ENCODE measurements around the gene PCDHGA1.
A peak's percentile ranks its signal among the peaks of the same experiment; 100 is the strongest.
"Not testable (repeated sequence)": the region's sequence is repeated elsewhere in the genome, so short reads cannot be mapped to it uniquely, and the experiment has no call there.

PCDHGA1 gene

DNA sequence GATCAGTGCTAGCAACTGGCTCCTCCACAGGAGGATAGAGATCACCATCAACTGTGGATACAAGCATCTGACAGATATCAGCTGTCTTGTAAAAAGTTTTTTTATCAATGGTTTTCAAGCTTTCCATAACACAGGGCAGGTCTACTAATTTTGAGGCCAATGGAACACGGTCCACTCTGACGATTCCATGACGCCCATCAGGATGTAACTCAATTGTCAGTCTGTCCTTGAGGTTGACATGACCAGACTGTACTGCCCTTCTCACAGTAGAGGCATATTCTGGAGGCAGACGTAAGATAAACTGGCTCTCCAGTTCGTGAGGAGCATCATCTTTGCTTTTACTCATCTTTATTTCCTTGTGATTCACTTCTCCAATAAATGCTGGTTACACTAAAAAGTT lies 10.6 kb upstream of the PCDHGA1 start:
- no peaks in the 10 kb centered on the region for H3K27me3 ChIP-seq (ENCODE audit: insufficient read depth, insufficient read length)
- H3K9me3 ChIP-seq (ENCODE audit: insufficient read depth, low read length) = peaks cover 26% of the 10 kb centered on the region
- no peaks in the 10 kb centered on the region for H3K4me1 ChIP-seq (ENCODE audit: insufficient read depth, insufficient read length)
- no peak overlapping the region for H3K9ac ChIP-seq (ENCODE audit: insufficient read length, low read depth)
- DNase-seq (ENCODE audit: low read depth, low spot score) = no peak
- no peak for TF ChIP-seq SUZ12 (IDR thresholded peaks at IDR 0.05; ENCODE audit: extremely low read depth, insufficient read depth, insufficient read length)
- TF ChIP-seq ZNF274 (IDR thresholded peaks at IDR 0.05; ENCODE audit: low read depth, low read length) = no peak
- no peak for TF ChIP-seq YY1 (IDR thresholded peaks at IDR 0.05; ENCODE audit: insufficient read depth, insufficient read length)
- H3K36me3 ChIP-seq (ENCODE audit: insufficient read depth, insufficient read length, low read length) = peaks cover 26% of the 10 kb centered on the region
- peak overlapping the region; percentile 88 for H3K4me3 ChIP-seq (ENCODE audit: insufficient read length, low read depth)

DNA sequence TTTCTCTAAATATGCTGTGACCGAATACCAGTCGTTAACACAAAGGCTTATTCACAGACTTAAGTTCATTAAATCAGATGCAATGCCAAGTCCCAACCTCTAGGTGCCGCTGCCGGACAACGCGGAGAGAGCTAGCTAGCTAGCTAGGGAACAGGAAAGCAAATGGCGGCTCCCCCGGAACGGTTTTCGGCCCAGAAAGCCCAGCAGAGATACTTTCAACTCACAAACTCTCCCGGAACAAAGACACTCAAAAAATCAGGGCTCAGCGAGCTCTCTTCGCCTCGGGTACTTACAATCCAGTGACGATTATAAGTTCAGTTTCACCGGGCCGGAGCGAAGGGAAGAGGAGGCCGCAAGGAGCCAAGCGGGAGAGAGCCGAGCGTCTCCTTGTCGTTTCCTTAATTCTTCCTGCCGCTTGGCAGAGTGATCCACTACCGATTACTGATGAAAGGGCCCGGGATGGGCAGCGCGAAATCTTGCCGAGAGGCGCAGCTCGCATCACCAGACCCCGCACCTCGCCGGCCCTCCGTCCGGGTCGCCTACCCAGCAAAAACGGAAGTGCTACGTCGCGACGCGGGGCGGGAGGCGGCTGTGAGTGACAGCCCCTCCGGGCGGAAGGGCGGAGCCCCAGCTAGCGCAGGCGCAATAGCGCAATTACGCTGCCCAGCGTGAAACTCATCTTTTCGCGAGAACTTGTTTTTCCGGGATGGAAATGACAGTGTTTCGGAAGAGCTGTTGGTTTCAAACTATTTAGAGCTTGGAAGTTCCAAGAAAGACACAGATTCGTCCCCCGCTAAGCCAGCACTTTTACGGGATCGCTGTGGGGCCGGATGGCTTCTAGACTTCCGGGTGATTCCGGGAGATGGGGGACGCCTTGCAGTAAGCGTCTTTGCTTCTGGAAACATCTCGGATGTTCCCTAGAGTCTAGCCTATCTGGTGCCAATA lies 9.8 kb upstream of the PCDHGA1 start, which contains the start of gene TAF7:
Gene TAF7, minus strand, starts transcription at position 560 of the 945 bp plus-strand sequence. CDS start 740 bp downstream, outside the sequence.
- H3K36me3 ChIP-seq (ENCODE audit: insufficient read depth, insufficient read length, low read length) = peaks cover 25% of the 10 kb centered on the region
- H3K9ac ChIP-seq (ENCODE audit: insufficient read length, low read depth) = peak within 1 kb of the TSS; percentile 72
- TF ChIP-seq SUZ12 (IDR thresholded peaks at IDR 0.05; ENCODE audit: extremely low read depth, insufficient read depth, insufficient read length) (no peak), ZNF274 (IDR thresholded peaks at IDR 0.05; ENCODE audit: low read depth, low read length) (no peak), YY1 (IDR thresholded peaks at IDR 0.05; ENCODE audit: insufficient read depth, insufficient read length) (peak; percentile 42)
- DNase-seq (ENCODE audit: low read depth, low spot score) = peak; percentile 88
- peak within 1 kb of the TSS; percentile 88 for H3K4me3 ChIP-seq (ENCODE audit: insufficient read length, low read depth)
- peaks cover 26% of the 10 kb centered on the region for H3K9me3 ChIP-seq (ENCODE audit: insufficient read depth, low read length)
- no peaks in the 10 kb centered on the region for H3K4me1 ChIP-seq (ENCODE audit: insufficient read depth, insufficient read length)
- H3K27me3 ChIP-seq (ENCODE audit: insufficient read depth, insufficient read length) = no peaks in the 10 kb centered on the region

DNA sequence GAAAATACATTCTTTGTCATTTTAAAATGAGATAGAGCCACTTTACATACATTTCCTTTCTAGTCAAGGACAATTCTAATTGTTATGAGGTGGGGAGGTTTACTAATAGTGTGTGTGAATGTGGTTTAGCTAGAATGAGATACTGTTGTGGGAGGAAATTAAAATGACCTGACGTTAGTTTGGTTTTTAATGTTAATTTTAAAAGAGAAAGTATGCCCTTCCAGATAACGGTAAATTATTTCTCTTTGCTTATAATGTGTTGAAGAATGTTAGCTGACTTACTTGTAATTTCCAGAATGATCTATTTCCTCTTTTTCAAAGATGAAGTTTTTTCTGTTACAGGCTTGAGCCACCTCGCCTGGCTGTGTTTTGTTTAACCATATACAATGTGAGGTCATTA lies 8.1 kb upstream of the PCDHGA1 start:
- Histone ChIP-seq H3K9ac (ENCODE audit: insufficient read length, low read depth) (no peak overlapping the region), H3K9me3 (ENCODE audit: insufficient read depth, low read length) (peaks cover 26% of the 10 kb centered on the region), H3K27me3 (ENCODE audit: insufficient read depth, insufficient read length) (no peaks in the 10 kb centered on the region), H3K4me1 (ENCODE audit: insufficient read depth, insufficient read length) (no peaks in the 10 kb centered on the region), H3K36me3 (ENCODE audit: insufficient read depth, insufficient read length, low read length) (peaks cover 22% of the 10 kb centered on the region), H3K4me3 (ENCODE audit: insufficient read length, low read depth) (no peak overlapping the region)
- TF ChIP-seq YY1 (IDR thresholded peaks at IDR 0.05; ENCODE audit: insufficient read depth, insufficient read length) = no peak
- TF ChIP-seq ZNF274 (IDR thresholded peaks at IDR 0.05; ENCODE audit: low read depth, low read length) = no peak
- no peak for TF ChIP-seq SUZ12 (IDR thresholded peaks at IDR 0.05; ENCODE audit: extremely low read depth, insufficient read depth, insufficient read length)
- DNase-seq (ENCODE audit: low read depth, low spot score) = no peak

DNA sequence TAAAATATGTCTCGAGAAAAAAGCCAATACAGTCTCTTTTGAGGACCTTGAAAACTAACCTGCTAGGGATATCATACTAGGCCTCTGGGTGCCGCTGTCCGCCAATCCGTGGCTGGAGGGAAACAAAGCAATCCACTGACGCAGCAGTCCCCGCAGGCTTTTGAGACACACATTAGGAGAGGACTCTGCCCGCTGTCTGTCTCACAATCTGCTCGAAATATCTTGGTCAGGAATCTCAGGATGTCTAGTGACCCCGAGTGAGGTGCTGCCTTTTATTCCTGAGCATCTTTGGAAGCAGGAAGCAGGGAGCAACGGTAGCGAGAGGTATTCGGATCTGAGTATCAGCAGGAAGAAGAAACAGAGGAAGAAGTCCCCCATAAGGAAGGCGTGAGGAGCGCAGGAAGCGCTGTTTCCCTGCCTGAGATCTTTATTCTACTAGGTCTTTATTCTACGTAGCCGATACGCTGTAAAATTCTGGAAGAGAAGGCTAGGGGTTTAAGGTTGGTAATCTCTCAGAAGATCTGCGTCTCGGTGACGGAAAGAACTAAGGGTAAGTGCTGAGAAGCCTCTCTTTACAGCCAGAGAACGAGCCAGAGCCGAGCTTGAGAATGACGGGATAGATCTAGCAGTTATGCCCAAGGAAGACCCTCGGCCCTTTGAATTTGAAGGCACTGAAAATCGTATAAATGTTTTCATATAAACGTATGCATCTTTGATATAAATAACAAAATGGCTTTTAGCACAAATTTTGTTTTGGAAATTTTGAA lies 4.0 kb upstream of the PCDHGA1 start:
- TF ChIP-seq SUZ12 (IDR thresholded peaks at IDR 0.05; ENCODE audit: extremely low read depth, insufficient read depth, insufficient read length) = no peak
- TF ChIP-seq ZNF274 (IDR thresholded peaks at IDR 0.05; ENCODE audit: low read depth, low read length) = no peak
- TF ChIP-seq YY1 (IDR thresholded peaks at IDR 0.05; ENCODE audit: insufficient read depth, insufficient read length) = no peak
- Histone ChIP-seq H3K9ac (ENCODE audit: insufficient read length, low read depth) (no peak overlapping the region), H3K27me3 (ENCODE audit: insufficient read depth, insufficient read length) (no peaks in the 10 kb centered on the region), H3K36me3 (ENCODE audit: insufficient read depth, insufficient read length, low read length) (no peaks in the 10 kb centered on the region), H3K9me3 (ENCODE audit: insufficient read depth, low read length) (no peaks in the 10 kb centered on the region), H3K4me3 (ENCODE audit: insufficient read length, low read depth) (no peak overlapping the region), H3K4me1 (ENCODE audit: insufficient read depth, insufficient read length) (no peaks in the 10 kb centered on the region)
- DNase-seq (ENCODE audit: low read depth, low spot score) = no peak

DNA sequence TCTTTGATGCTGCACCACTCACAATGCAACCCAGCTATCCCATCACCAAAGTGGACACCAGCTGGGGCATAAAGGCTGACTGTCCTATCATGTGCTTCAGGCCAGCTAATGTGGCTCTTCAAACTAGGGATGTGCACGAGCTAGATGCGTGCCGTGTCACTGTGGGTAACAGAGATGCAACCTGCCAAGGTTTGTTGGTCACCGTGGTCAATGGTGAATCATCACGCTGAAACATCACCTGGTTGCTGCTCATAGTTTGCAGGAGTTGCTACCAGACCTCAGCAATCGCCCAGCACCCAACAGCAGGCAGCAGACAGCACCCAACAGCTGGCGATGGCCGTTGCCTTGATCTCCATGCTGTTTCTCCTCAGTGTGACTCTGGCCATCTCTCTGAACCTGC lies 2.1 kb upstream of the PCDHGA1 start:
- H3K36me3 ChIP-seq (ENCODE audit: insufficient read depth, insufficient read length, low read length) = no peaks in the 10 kb centered on the region
- H3K9ac ChIP-seq (ENCODE audit: insufficient read length, low read depth) = no peak overlapping the region
- H3K27me3 ChIP-seq (ENCODE audit: insufficient read depth, insufficient read length) = no peaks in the 10 kb centered on the region
- no peaks in the 10 kb centered on the region for H3K4me1 ChIP-seq (ENCODE audit: insufficient read depth, insufficient read length)
- TF ChIP-seq YY1 (IDR thresholded peaks at IDR 0.05; ENCODE audit: insufficient read depth, insufficient read length) = no peak
- no peak for TF ChIP-seq SUZ12 (IDR thresholded peaks at IDR 0.05; ENCODE audit: extremely low read depth, insufficient read depth, insufficient read length)
- no peak for TF ChIP-seq ZNF274 (IDR thresholded peaks at IDR 0.05; ENCODE audit: low read depth, low read length)
- H3K9me3 ChIP-seq (ENCODE audit: insufficient read depth, low read length) = no peaks in the 10 kb centered on the region; the same call in 1 of the 2 replicates
- DNase-seq (ENCODE audit: low read depth, low spot score) = no peak
- H3K4me3 ChIP-seq (ENCODE audit: insufficient read length, low read depth) = no peak overlapping the region

DNA sequence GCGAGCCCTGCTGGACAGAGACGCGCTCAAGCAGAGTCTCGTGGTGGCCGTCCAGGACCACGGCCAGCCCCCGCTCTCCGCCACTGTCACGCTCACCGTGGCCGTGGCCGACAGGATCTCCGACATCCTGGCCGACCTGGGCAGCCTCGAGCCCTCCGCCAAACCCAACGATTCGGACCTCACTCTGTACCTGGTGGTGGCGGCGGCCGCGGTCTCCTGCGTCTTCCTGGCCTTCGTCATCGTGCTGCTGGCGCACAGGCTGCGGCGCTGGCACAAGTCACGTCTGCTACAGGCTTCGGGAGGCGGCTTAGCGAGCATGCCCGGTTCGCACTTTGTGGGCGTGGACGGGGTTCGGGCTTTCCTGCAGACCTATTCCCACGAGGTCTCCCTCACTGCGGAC lies 2.3 kb downstream of the PCDHGA1 start:
- not testable (repeated sequence) for H3K9me3 ChIP-seq (ENCODE audit: insufficient read depth, low read length); H3K4me3 ChIP-seq (ENCODE audit: insufficient read length, low read depth); H3K36me3 ChIP-seq (ENCODE audit: insufficient read depth, insufficient read length, low read length); H3K27me3 ChIP-seq (ENCODE audit: insufficient read depth, insufficient read length); DNase-seq (ENCODE audit: low read depth, low spot score); H3K4me1 ChIP-seq (ENCODE audit: insufficient read depth, insufficient read length); H3K9ac ChIP-seq (ENCODE audit: insufficient read length, low read depth)
